ENCODE measurements around the gene SPOP. TPM values are rescaled to one million over a fixed set of nuclear protein-coding genes. Genes with fewer than 3 reads are reported as not detected.

SPOP gene
- total RNA-seq, 1 donor from 2014 or later: 32.1 TPM

GRCh38 chr17:49582055-49582722 is 95.7 kb downstream of the SPOP start:
- FAIRE-seq (no peak), DNase-seq (ENCODE audit: low read depth) (no peak)
- no peak overlapping the region for H3K4me3 ChIP-seq (ENCODE audit: low read depth, low read length)

DNA sequence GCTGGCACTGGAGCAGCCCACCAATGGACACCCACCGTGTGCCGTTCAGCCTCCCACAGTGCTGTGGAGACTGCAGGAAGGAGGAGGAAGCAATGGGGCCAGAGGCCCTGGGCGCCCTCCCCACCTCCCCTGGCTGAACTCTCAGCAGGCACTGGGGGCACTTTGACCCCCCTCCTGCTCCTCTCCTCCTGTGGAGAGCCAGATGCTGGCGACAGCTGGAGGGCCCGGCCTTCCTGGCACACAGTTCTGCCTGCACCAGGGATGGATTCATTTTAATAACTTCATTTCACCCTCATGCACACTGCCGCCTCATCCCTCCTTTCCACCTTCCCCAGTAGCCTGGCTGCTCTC is 96.3 kb downstream of the SPOP start:
- TF ChIP-seq CTCF (IDR thresholded peaks at IDR 0.05; ENCODE audit: insufficient read depth, low read length, severe bottlenecking): no peak
- Histone ChIP-seq H3K27me3 (ENCODE audit: control insufficient read depth, insufficient read depth, low read length) (no peaks in the 10 kb centered on the region), H3K36me3 (ENCODE audit: control insufficient read depth, insufficient read depth, low read length) (no peaks in the 10 kb centered on the region), H3K4me3 (ENCODE audit: low read depth, low read length) (no peak overlapping the region)
- no peak for FAIRE-seq
- DNase-seq (ENCODE audit: low read depth): no peak

More at GRCh38 chr17:49582055-49582722, 95.7 kb downstream of the SPOP start:
- Histone ChIP-seq H3K27me3 (ENCODE audit: control insufficient read depth, insufficient read depth, low read length) (no peaks in the 10 kb centered on the region), H3K36me3 (ENCODE audit: control insufficient read depth, insufficient read depth, low read length) (no peaks in the 10 kb centered on the region)
- TF ChIP-seq CTCF (IDR thresholded peaks at IDR 0.05; ENCODE audit: insufficient read depth, low read length, severe bottlenecking): no peak

GRCh38 chr17:49580981-49581647 is 96.8 kb downstream of the SPOP start:
- DNase-seq (ENCODE audit: low read depth) (no peak), FAIRE-seq (no peak)
- Histone ChIP-seq H3K27me3 (ENCODE audit: control insufficient read depth, insufficient read depth, low read length) (no peaks in the 10 kb centered on the region), H3K36me3 (ENCODE audit: control insufficient read depth, insufficient read depth, low read length) (no peaks in the 10 kb centered on the region), H3K4me3 (ENCODE audit: low read depth, low read length) (no peak overlapping the region)
- no peak for TF ChIP-seq CTCF (IDR thresholded peaks at IDR 0.05; ENCODE audit: insufficient read depth, low read length, severe bottlenecking)

DNA sequence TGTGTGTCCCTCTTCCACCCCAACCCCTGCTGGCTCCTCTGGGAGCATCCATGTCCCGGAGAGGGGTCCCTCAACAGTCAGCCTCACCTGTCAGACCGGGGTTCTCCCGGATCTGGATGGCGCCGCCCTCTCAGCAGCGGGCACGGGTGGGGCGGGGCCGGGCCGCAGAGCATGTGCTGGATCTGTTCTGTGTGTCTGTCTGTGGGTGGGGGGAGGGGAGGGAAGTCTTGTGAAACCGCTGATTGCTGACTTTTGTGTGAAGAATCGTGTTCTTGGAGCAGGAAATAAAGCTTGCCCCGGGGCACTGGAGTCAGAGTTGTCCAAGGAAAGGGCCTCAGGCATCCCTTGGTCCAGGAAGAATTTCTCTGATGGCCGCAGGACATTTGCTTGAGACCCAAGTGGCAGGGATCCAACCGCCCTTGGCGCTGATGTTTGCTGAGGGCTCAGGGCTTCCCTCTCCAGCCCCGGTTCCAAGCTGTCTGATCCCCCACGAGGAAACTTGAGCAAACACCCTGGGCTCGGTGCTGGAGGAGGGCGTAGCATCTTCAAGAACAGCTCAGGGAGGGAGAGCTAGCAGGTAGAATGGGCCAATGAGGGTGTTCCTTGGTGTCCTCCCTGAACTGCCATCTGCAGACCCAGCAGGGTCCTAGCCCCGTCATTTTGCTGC is 97.7 kb downstream of the SPOP start:
- TF ChIP-seq CTCF (IDR thresholded peaks at IDR 0.05; ENCODE audit: insufficient read depth, low read length, severe bottlenecking): no peak
- DNase-seq (ENCODE audit: low read depth): no peak

DNA sequence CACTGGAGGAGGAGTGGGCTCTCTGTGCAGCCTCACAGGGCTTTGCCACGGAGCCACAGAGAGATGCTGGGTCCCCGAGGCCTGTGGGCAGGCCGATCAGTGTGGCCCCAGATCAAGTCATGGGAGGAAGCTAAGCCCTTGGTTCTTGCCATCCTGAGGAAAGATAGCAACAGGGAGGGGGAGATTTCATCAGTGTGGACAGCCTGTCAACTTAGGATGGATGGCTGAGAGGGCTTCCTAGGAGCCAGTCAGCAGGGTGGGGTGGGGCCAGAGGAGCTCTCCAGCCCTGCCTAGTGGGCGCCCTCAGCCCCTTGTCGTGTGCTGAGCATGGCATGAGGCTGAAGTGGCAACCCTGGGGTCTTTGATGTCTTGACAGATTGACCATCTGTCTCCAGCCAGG is 98.4 kb downstream of the SPOP start:
- Histone ChIP-seq H3K36me3 (ENCODE audit: control insufficient read depth, insufficient read depth, low read length) (no peaks in the 10 kb centered on the region), H3K27me3 (ENCODE audit: control insufficient read depth, insufficient read depth, low read length) (no peaks in the 10 kb centered on the region), H3K4me3 (ENCODE audit: low read depth, low read length) (no peak overlapping the region)
- FAIRE-seq: no peak
- TF ChIP-seq CTCF (IDR thresholded peaks at IDR 0.05; ENCODE audit: insufficient read depth, low read length, severe bottlenecking): no peak
- no peak for DNase-seq (ENCODE audit: low read depth)

More for the DNA sequence above, 97.7 kb downstream of the SPOP start:
- H3K27me3 ChIP-seq (ENCODE audit: control insufficient read depth, insufficient read depth, low read length): no peaks in the 10 kb centered on the region
- FAIRE-seq: no peak
- H3K4me3 ChIP-seq (ENCODE audit: low read depth, low read length): no peak overlapping the region
- no peaks in the 10 kb centered on the region for H3K36me3 ChIP-seq (ENCODE audit: control insufficient read depth, insufficient read depth, low read length)
